Suprapubic skin (tissue), 4 donors: Measurements from ENCODE around the gene ADGRA1.

Source experiments
- EP300 ChIP-seq: sonication (generic); formaldehyde crosslinking; IDR thresholded peaks from one replicate; pipeline ENCODE4 v1.6.1; 2017; ENCODE audit warnings: antibody characterized with exemption
- POLR2AphosphoS5 ChIP-seq, 3 donors: sonication (generic); formaldehyde crosslinking; IDR thresholded peaks; one replicate each; pipeline ENCODE4 v1.6.1; 2017; ENCODE audit warnings: antibody characterized with exemption in 3 of 3
- TF ChIP-seq, protein P1 (sequence below), 2 donors: fragments of 200-600 bp in 1 of 2; fragments of 450-650 bp in 1 of 2; sonication (generic) in 1 of 2; IDR thresholded peaks; one replicate each; pipeline ENCODE4 v1.5.1; 2016 to 2019; ENCODE audit warnings: antibody characterized with exemption in 2 of 2, mild to moderate bottlenecking in 1 of 2, moderate library complexity in 1 of 2

GRCh38 chr10:133093291-133093690, 5.6 kb downstream of the ADGRA1 start:
- TF ChIP-seq, protein P1, sequence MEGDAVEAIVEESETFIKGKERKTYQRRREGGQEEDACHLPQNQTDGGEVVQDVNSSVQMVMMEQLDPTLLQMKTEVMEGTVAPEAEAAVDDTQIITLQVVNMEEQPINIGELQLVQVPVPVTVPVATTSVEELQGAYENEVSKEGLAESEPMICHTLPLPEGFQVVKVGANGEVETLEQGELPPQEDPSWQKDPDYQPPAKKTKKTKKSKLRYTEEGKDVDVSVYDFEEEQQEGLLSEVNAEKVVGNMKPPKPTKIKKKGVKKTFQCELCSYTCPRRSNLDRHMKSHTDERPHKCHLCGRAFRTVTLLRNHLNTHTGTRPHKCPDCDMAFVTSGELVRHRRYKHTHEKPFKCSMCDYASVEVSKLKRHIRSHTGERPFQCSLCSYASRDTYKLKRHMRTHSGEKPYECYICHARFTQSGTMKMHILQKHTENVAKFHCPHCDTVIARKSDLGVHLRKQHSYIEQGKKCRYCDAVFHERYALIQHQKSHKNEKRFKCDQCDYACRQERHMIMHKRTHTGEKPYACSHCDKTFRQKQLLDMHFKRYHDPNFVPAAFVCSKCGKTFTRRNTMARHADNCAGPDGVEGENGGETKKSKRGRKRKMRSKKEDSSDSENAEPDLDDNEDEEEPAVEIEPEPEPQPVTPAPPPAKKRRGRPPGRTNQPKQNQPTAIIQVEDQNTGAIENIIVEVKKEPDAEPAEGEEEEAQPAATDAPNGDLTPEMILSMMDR (IDR thresholded peaks at IDR 0.05) = no peak
- TF ChIP-seq POLR2AphosphoS5 (IDR thresholded peaks at IDR 0.05) = no peak
- no peak for TF ChIP-seq EP300
